Fibroblast of lung (primary cell): Measurements from ENCODE around the gene OR6C75. TPM values are rescaled to one million over a fixed set of nuclear protein-coding genes. Genes with fewer than 3 reads are reported as not detected.

Source experiments
- DNase-seq, 2 donors: peaks; one replicate each; pipeline versions ENCODE4 v3.0.0 to v3.0.0-alpha.2; 2010; ENCODE audit warnings: low read depth in 2 of 2
- H2AFZ ChIP-seq: 2 replicates; pipeline ENCODE4 v1.5.1; 2012; ENCODE audit warnings: low read length, control low read depth, inconsistent platforms
- H3K27ac ChIP-seq: 2 replicates; pipeline ENCODE4 v1.5.1; 2011; ENCODE audit warnings: low read length, control low read depth; ENCODE audit not compliant: insufficient read depth
- H3K27me3 ChIP-seq: 2 replicates; pipeline ENCODE4 v1.5.1; 2011; ENCODE audit warnings: mild to moderate bottlenecking, low read length; ENCODE audit not compliant: control insufficient read depth, insufficient read depth
- H3K36me3 ChIP-seq: 2 replicates; pipeline ENCODE4 v1.5.1; 2011; ENCODE audit warnings: low read length; ENCODE audit not compliant: control insufficient read depth, insufficient read depth
- H3K4me1 ChIP-seq: 2 replicates; pipeline ENCODE4 v1.5.1; 2011; ENCODE audit warnings: low read length; ENCODE audit not compliant: control insufficient read depth, insufficient read depth; ENCODE audit errors: extremely low read depth
- H3K4me2 ChIP-seq: 2 replicates; pipeline ENCODE4 v1.5.1; 2011; ENCODE audit warnings: low read length, control low read depth; ENCODE audit not compliant: insufficient read depth; ENCODE audit errors: extremely low read depth
- H3K4me3 ChIP-seq, 4 experiments: fragments of 200-600 bp in 1 of 4; sonication (generic) in 1 of 4; replicated peaks in 1 of 4; 2 replicates each; pipeline ENCODE4 v1.5.1; 2011 to 2016; ENCODE audit warnings: low read length in 4 of 4, low read depth in 3 of 4, mild to moderate bottlenecking in 3 of 4, control low read depth in 2 of 4, inconsistent platforms in 1 of 4, mixed read lengths in 1 of 4; ENCODE audit not compliant: insufficient read depth in 1 of 4; ENCODE audit errors: control extremely low read depth in 1 of 4
- H3K79me2 ChIP-seq: 2 replicates; pipeline ENCODE4 v1.5.1; 2012; ENCODE audit warnings: mild to moderate bottlenecking, low read length, inconsistent platforms; ENCODE audit not compliant: control insufficient read depth, insufficient read depth
- H3K9ac ChIP-seq: 2 replicates; pipeline ENCODE4 v1.5.1; 2011; ENCODE audit warnings: mild to moderate bottlenecking, low read length, control low read depth; ENCODE audit not compliant: insufficient read depth
- H3K9me3 ChIP-seq: 2 replicates; pipeline ENCODE4 v1.5.1; 2012; ENCODE audit warnings: low read depth, low read length; ENCODE audit not compliant: control insufficient read depth, insufficient read depth
- H4K20me1 ChIP-seq: 2 replicates; pipeline ENCODE4 v1.5.1; 2011; ENCODE audit warnings: low read length; ENCODE audit not compliant: control insufficient read depth, insufficient read depth; ENCODE audit errors: extremely low read depth
- CTCF ChIP-seq, 2 donors: IDR thresholded peaks in 1 of 2; conservative IDR thresholded peaks in 1 of 2; 1 replicate in 1 of 2; 2 replicates in 1 of 2; pipeline ENCODE4 v1.5.1; 2011 to 2012; ENCODE audit warnings: low read length in 2 of 2, control low read depth in 1 of 2, inconsistent platforms in 1 of 2, low read depth in 1 of 2, mild to moderate bottlenecking in 1 of 2
- EZH2 ChIP-seq: IDR thresholded peaks from 2 replicates; pipeline ENCODE4 v1.5.1; 2012; ENCODE audit warnings: low read length, control low read depth, mild to moderate bottlenecking; ENCODE audit errors: missing control alignments
- polyA plus RNA-seq, 2 donors: library from polyadenylated mRNA; depleted of rRNA in 1 of 2; stranded (reverse) in 1 of 2; unstranded in 1 of 2; fragments of >200 nt; gene quantifications; 2 replicates each; pipeline ENCODE4 v1.2.1, GENCODE V29; 2011 to 2012; ENCODE audit warnings: missing spikeins in 1 of 2
- total RNA-seq: library from RNA; depleted of rRNA; stranded (reverse); fragments of >200 nt; gene quantifications from 2 replicates; pipeline ENCODE4 v1.2.1, GENCODE V29; 2014

The OR6C75 gene
- total and polyA plus RNA-seq, 2 donors (not counting 1 experiment from before 2014, with no cell fraction given), result not detected

GRCh38 chr12:55416961-55417360, 54.2 kb downstream of the OR6C75 start:
- Histone ChIP-seq H3K36me3 (no peaks in the 10 kb centered on the region), H3K4me1 (no peaks in the 10 kb centered on the region), H3K27me3 (no peaks in the 10 kb centered on the region), H3K9me3 (no peaks in the 10 kb centered on the region), H3K4me2 (no peak overlapping the region), H3K79me2 (no peaks in the 10 kb centered on the region), H3K4me3 (no peak overlapping the region), H4K20me1 (no peaks in the 10 kb centered on the region), H3K9ac (no peak overlapping the region), H2AFZ (no peak overlapping the region), H3K27ac (no peak overlapping the region)
- DNase-seq, result no peak
- TF ChIP-seq CTCF (conservative IDR thresholded peaks at IDR 0.05 in 1 of 2, IDR thresholded peaks at IDR 0.05 in 1 of 2; ENCODE audit: low read depth in 1 of 2, low read length in 2 of 2) (no peak), EZH2 (no peak)

Other genes with a start within 250 kb of the OR6C75 start
- gene OR9K2, start 236.6 kb upstream of the OR6C75 start, total RNA-seq, result not detected in 2 replicates
- gene OR9K2, start 236.6 kb upstream of the OR6C75 start, polyA plus RNA-seq, result not detected in 2 replicates
- not detected in 2 replicates for gene OR10A7, start 141.9 kb upstream of the OR6C75 start, total RNA-seq
- not detected in 2 replicates for gene OR10A7, start 141.9 kb upstream of the OR6C75 start, polyA plus RNA-seq
- gene OR6C74, start 118.4 kb upstream of the OR6C75 start, total RNA-seq, result not detected in 2 replicates
- gene OR6C74, start 118.4 kb upstream of the OR6C75 start, polyA plus RNA-seq, result not detected in 2 replicates
- not detected in 2 replicates for gene OR6C6, start 66.4 kb upstream of the OR6C75 start, total RNA-seq
- not detected in 2 replicates for gene OR6C6, start 66.4 kb upstream of the OR6C75 start, polyA plus RNA-seq
- not detected in 2 replicates for gene OR6C1, start 48.6 kb upstream of the OR6C75 start, total RNA-seq
- gene OR6C1, start 48.6 kb upstream of the OR6C75 start, polyA plus RNA-seq, result not detected in 2 replicates
- not detected in 2 replicates for gene OR6C3, start 32.2 kb upstream of the OR6C75 start, total RNA-seq
- gene OR6C3, start 32.2 kb upstream of the OR6C75 start, polyA plus RNA-seq, result not detected in 2 replicates
- gene OR6C65, start 37.6 kb downstream of the OR6C75 start, total RNA-seq, result not detected in 2 replicates
- gene OR6C65, start 37.6 kb downstream of the OR6C75 start, polyA plus RNA-seq, result not detected in 2 replicates
- gene OR6C76, start 63.3 kb downstream of the OR6C75 start, total RNA-seq, result not detected in 2 replicates
- gene OR6C76, start 63.3 kb downstream of the OR6C75 start, polyA plus RNA-seq, result not detected in 2 replicates
- gene OR6C2, start 81.1 kb downstream of the OR6C75 start, total RNA-seq, result not detected in 2 replicates
- gene OR6C2, start 81.1 kb downstream of the OR6C75 start, polyA plus RNA-seq, result not detected in 2 replicates
- not detected in 2 replicates for gene OR6C70, start 107.2 kb downstream of the OR6C75 start, total RNA-seq
- gene OR6C70, start 107.2 kb downstream of the OR6C75 start, polyA plus RNA-seq, result not detected in 2 replicates
- gene OR6C68, start 129.4 kb downstream of the OR6C75 start, total RNA-seq, result not detected in 2 replicates
- not detected in 2 replicates for gene OR6C68, start 129.4 kb downstream of the OR6C75 start, polyA plus RNA-seq
- gene OR6C4, start 186.6 kb downstream of the OR6C75 start, total RNA-seq, result under 0.01 TPM in 1 of 2 replicates, not detected in the other
- not detected in 2 replicates for gene OR6C4, start 186.6 kb downstream of the OR6C75 start, polyA plus RNA-seq
- not detected in 2 replicates for gene OR2AP1, start 209.5 kb downstream of the OR6C75 start, total RNA-seq
- gene OR2AP1, start 209.5 kb downstream of the OR6C75 start, polyA plus RNA-seq, result not detected in 2 replicates